PC-3 (cell line): ENCODE results near the gene LRP1B. TPM values are rescaled to one million over a fixed set of nuclear protein-coding genes. Genes with fewer than 3 reads are reported as not detected.

Experiments
- ATAC-seq: fragments of 200-7000 bp; cut with Tn5 transposase; 2 replicates; pipeline ENCODE4 v1.9.1; 2020; ENCODE audit warnings: mild to moderate bottlenecking, moderate library complexity
- BruUV-seq: library from RNA; stranded (reverse); fragments of 400-500 nt; replicated peaks from 2 replicates; lab custom pipeline; 2021; lab: Mats Ljungman, UMichigan
- CTCF ChIA-PET: fragments of 300-600 bp; sonication (Branson Sonifier 250); formaldehyde crosslinking; loops from one replicate; lab custom pipeline; 2022; ENCODE audit warnings: antibody characterized with exemption; lab: Charles Lee
- POLR2A ChIA-PET: fragments of 300-600 bp; sonication (Branson Sonifier 250); formaldehyde crosslinking; loops from one replicate; lab custom pipeline; 2022; ENCODE audit warnings: antibody characterized with exemption; ENCODE audit not compliant: unreplicated experiment; lab: Charles Lee
- DNase-seq: peaks from one replicate; pipeline ENCODE4 v3.0.0-alpha.2; 2015
- H2AFZ ChIP-seq: fragments of 300-600 bp; sonication (generic); 2 replicates; pipeline ENCODE4 v1.6.0; 2016; ENCODE audit warnings: antibody characterized with exemption, low read length
- H3F3A ChIP-seq: fragments of 300-600 bp; sonication (generic); one replicate; pipeline ENCODE4 v1.6.0; 2017; ENCODE audit warnings: antibody characterized with exemption, low read length, control low read depth, mild to moderate bottlenecking; ENCODE audit not compliant: unreplicated experiment
- H3K27ac ChIP-seq: fragments of 300-600 bp; sonication (generic); 2 replicates; pipeline ENCODE4 v1.5.1; 2016; ENCODE audit warnings: mild to moderate bottlenecking, low read length
- H3K27me3 ChIP-seq: fragments of 300-600 bp; sonication (generic); 2 replicates; pipeline ENCODE4 v1.6.1; 2016; ENCODE audit warnings: low read length, mixed read lengths
- H3K36me3 ChIP-seq: fragments of 300-600 bp; sonication (generic); 2 replicates; pipeline ENCODE4 v1.6.1; 2016; ENCODE audit warnings: low read depth, mixed run types, low read length, mixed read lengths
- H3K4me1 ChIP-seq: fragments of 300-600 bp; sonication (generic); 2 replicates; pipeline ENCODE4 v1.5.1; 2016; ENCODE audit warnings: low read length; ENCODE audit not compliant: insufficient read depth
- H3K4me2 ChIP-seq: fragments of 300-600 bp; sonication (generic); 2 replicates; pipeline ENCODE4 v1.6.0; 2016; ENCODE audit warnings: low read length
- H3K4me3 ChIP-seq: fragments of 300-600 bp; sonication (generic); 2 replicates; pipeline ENCODE4 v1.5.1; 2016; ENCODE audit warnings: mild to moderate bottlenecking, low read length, mixed read lengths
- H3K79me2 ChIP-seq: fragments of 300-600 bp; sonication (generic); 2 replicates; pipeline ENCODE4 v1.6.1; 2017; ENCODE audit warnings: low read length, mixed read lengths
- H3K9ac ChIP-seq: fragments of 300-600 bp; sonication (generic); 2 replicates; pipeline ENCODE4 v1.6.0; 2016; ENCODE audit warnings: mild to moderate bottlenecking, low read length
- H3K9me2 ChIP-seq: fragments of 300-600 bp; sonication (generic); replicated peaks from 2 replicates; pipeline ENCODE4 v1.6.1; 2016; ENCODE audit warnings: mixed run types, low read length, mixed read lengths
- H3K9me3 ChIP-seq: fragments of 300-600 bp; sonication (generic); 2 replicates; pipeline ENCODE4 v1.6.1; 2016; ENCODE audit warnings: low read length, mixed read lengths
- H4K20me1 ChIP-seq: fragments of 300-600 bp; sonication (generic); 2 replicates; pipeline ENCODE4 v1.6.1; 2016; ENCODE audit warnings: low read length, mixed read lengths
- CTCF ChIP-seq: fragments of 300-600 bp; sonication (generic); conservative IDR thresholded peaks from 2 replicates; pipeline ENCODE4 v1.5.1; 2017; ENCODE audit warnings: antibody characterized with exemption, low read depth, mild to moderate bottlenecking, low read length
- EZH2 ChIP-seq: fragments of 300-600 bp; sonication (generic); IDR thresholded peaks from one replicate; pipeline ENCODE4 v1.6.1; 2017; ENCODE audit warnings: antibody characterized with exemption, mild to moderate bottlenecking, low read length; ENCODE audit not compliant: unreplicated experiment
- EZH2phosphoT487 ChIP-seq: fragments of 300-600 bp; sonication (generic); IDR thresholded peaks from 2 replicates; pipeline ENCODE4 v1.6.1; 2018; ENCODE audit warnings: mild to moderate bottlenecking, antibody characterized with exemption, low read length, borderline replicate concordance
- intact Hi-C: fragments of 100-400 bp; cut with micrococcal nuclease; formaldehyde crosslinking; loops from 2 replicates; pipeline ENCODE4 v1.9.0; 2023
- total RNA-seq: library from RNA; depleted of rRNA; stranded (reverse); fragments of >200 nt; gene quantifications from 2 replicates; pipeline ENCODE4 v1.2.3, GENCODE V29; 2014

Gene LRP1B
- total RNA-seq, 1 experiment from 2014 or later: 0.04 TPM

GRCh38 chr2:140804700-140805260, 1326.0 kb downstream of the LRP1B start:
- no peak overlapping the region for H3K9ac ChIP-seq
- H3K4me1 ChIP-seq: no peaks in the 10 kb centered on the region
- DNase-seq: no peak
- no peak overlapping the region for H3K4me2 ChIP-seq
- H3K27ac ChIP-seq: no peak overlapping the region
- no peak for ATAC-seq
- H3K4me3 ChIP-seq: no peak overlapping the region
- no peaks in the 10 kb centered on the region for H3K9me2 ChIP-seq
- H3K36me3 ChIP-seq: no peaks in the 10 kb centered on the region
- BruUV-seq: no TSS peak
- H4K20me1 ChIP-seq: no peaks in the 10 kb centered on the region
- H3K79me2 ChIP-seq: no peaks in the 10 kb centered on the region
- no peak for TF ChIP-seq CTCF
- TF ChIP-seq EZH2: no peak
- no peak for TF ChIP-seq EZH2phosphoT487
- intact Hi-C loops: loop anchor here (10.0 kb wide), 1 partner anchor 300 kb away; no protein-coding TSS in a partner anchor
- ChIA-PET CTCF (no interaction called here), POLR2A (no interaction called here)
- H3K27me3 ChIP-seq: no peaks in the 10 kb centered on the region
- no peaks in the 10 kb centered on the region for H3K9me3 ChIP-seq
- no peak overlapping the region for H2AFZ ChIP-seq
- no peaks in the 10 kb centered on the region for H3F3A ChIP-seq

GRCh38 chr2:140801311-140801710, 1329.5 kb downstream of the LRP1B start:
- peak overlapping the region; percentile 78 for H2AFZ ChIP-seq
- TF ChIP-seq EZH2: no peak
- TF ChIP-seq CTCF: no peak
- TF ChIP-seq EZH2phosphoT487: no peak
- ATAC-seq (peak; percentile 40; the same call in 1 of the 2 replicates), DNase-seq (no peak)
- CTCF ChIA-PET: interaction anchor here (0.5 kb wide), 1 partner anchor 85 kb away, joined by 3 read pairs; no protein-coding TSS in a partner anchor
- no TSS peak for BruUV-seq
- no peaks in the 10 kb centered on the region for H3K9me2 ChIP-seq
- intact Hi-C loops: loop anchor here (10.0 kb wide), 1 partner anchor 297 kb away; no protein-coding TSS in a partner anchor
- peaks cover 8% of the 10 kb centered on the region for H3K4me1 ChIP-seq
- no peak overlapping the region for H3K27ac ChIP-seq
- H3F3A ChIP-seq: no peaks in the 10 kb centered on the region
- H4K20me1 ChIP-seq: no peaks in the 10 kb centered on the region
- H3K4me3 ChIP-seq: peak overlapping the region; percentile 49
- peak overlapping the region; percentile 75 for H3K4me2 ChIP-seq
- H3K9me3 ChIP-seq: no peaks in the 10 kb centered on the region
- H3K9ac ChIP-seq: no peak overlapping the region
- H3K79me2 ChIP-seq: no peaks in the 10 kb centered on the region
- POLR2A ChIA-PET: no interaction called here
- H3K27me3 ChIP-seq: no peaks in the 10 kb centered on the region
- H3K36me3 ChIP-seq: no peaks in the 10 kb centered on the region

- CTCF ChIA-PET: no interaction called here
- Histone ChIP-seq H3K79me2 (no peaks in the 10 kb centered on the region), H3K4me2 (peak overlapping the region; percentile 47), H2AFZ (peak overlapping the region; percentile 67), H3K27me3 (no peaks in the 10 kb centered on the region), H3K4me1 (peaks cover 8% of the 10 kb centered on the region), H3K9me2 (no peaks in the 10 kb centered on the region), H3K27ac (no peak overlapping the region), H3K4me3 (no peak overlapping the region), H3K9ac (no peak overlapping the region), H3K36me3 (no peaks in the 10 kb centered on the region), H4K20me1 (no peaks in the 10 kb centered on the region), H3K9me3 (no peaks in the 10 kb centered on the region), H3F3A (no peaks in the 10 kb centered on the region)
- POLR2A ChIA-PET: no interaction called here
- ATAC-seq (peak; percentile 50), DNase-seq (peak; percentile 60)
- intact Hi-C loops: no loop called here
- TF ChIP-seq EZH2phosphoT487: no peak
- no TSS peak for BruUV-seq
Measured at GRCh38 chr2:140797718-140798117, 1333.1 kb downstream of the LRP1B start.
